ENCODE results near the gene DENND2C.
"Not testable (repeated sequence)": the region's sequence is repeated elsewhere in the genome, so short reads cannot be mapped to it uniquely, and the experiment has no call there.

DENND2C gene

GRCh38 chr1:114597949-114598348 lies 71.9 kb downstream of the DENND2C start:
- DNase-seq = no peak

- no peak for DNase-seq
Measured at GRCh38 chr1:114595602-114596001, 74.2 kb downstream of the DENND2C start.

- DNase-seq = no peak
Measured at GRCh38 chr1:114594046-114594445, 75.8 kb downstream of the DENND2C start.

- no peak for DNase-seq
Measured at GRCh38 chr1:114589122-114589521, 80.7 kb downstream of the DENND2C start.

GRCh38 chr1:114588196-114588689 lies 81.6 kb downstream of the DENND2C start:
- DNase-seq = no peak

- DNase-seq = no peak
Measured at GRCh38 chr1:114587203-114587991, 82.5 kb downstream of the DENND2C start.

- DNase-seq = no peak
Measured at GRCh38 chr1:114586513-114587047, 83.3 kb downstream of the DENND2C start.

GRCh38 chr1:114585231-114585630 lies 84.6 kb downstream of the DENND2C start:
- no peak for DNase-seq

GRCh38 chr1:114581335-114582287 lies 88.2 kb downstream of the DENND2C start, which contains the start of gene BCAS2:
Gene BCAS2, minus strand, starts transcription at chr1:114581615. Its CDS starts 24 bp downstream, at chr1:114581591.
- peak; percentile 95 for DNase-seq

- DNase-seq = no peak
Measured at GRCh38 chr1:114574365-114574764, 95.5 kb downstream of the DENND2C start.

- DNase-seq = no peak
Measured at GRCh38 chr1:114564141-114564540, 105.7 kb downstream of the DENND2C start.

GRCh38 chr1:114562978-114563510 lies 106.8 kb downstream of the DENND2C start:
- DNase-seq = not testable (repeated sequence)

GRCh38 chr1:114561333-114561732 lies 108.5 kb downstream of the DENND2C start:
- DNase-seq = no peak

- no peak for DNase-seq
Measured at GRCh38 chr1:114559356-114559755, 110.5 kb downstream of the DENND2C start.

- DNase-seq = no peak
Measured at GRCh38 chr1:114558544-114558943, 111.3 kb downstream of the DENND2C start.

GRCh38 chr1:114554577-114554976 lies 115.3 kb downstream of the DENND2C start:
- no peak for DNase-seq

- no peak for DNase-seq
Measured at GRCh38 chr1:114552106-114552639, 117.7 kb downstream of the DENND2C start.

- no peak for DNase-seq
Measured at GRCh38 chr1:114551400-114551799, 118.4 kb downstream of the DENND2C start.

- DNase-seq = no peak
Measured at GRCh38 chr1:114550336-114550735, 119.5 kb downstream of the DENND2C start.

GRCh38 chr1:114549137-114549536 lies 120.7 kb downstream of the DENND2C start:
- no peak for DNase-seq

GRCh38 chr1:114547076-114547475 lies 122.8 kb downstream of the DENND2C start:
- DNase-seq = no peak

- DNase-seq = no peak
Measured at GRCh38 chr1:114545796-114546195, 124.1 kb downstream of the DENND2C start.

- no peak for DNase-seq
Measured at GRCh38 chr1:114545315-114545714, 124.5 kb downstream of the DENND2C start.
